ENCODE measurements around the gene PMM2. TPM values are rescaled to one million over a fixed set of nuclear protein-coding genes. Genes with fewer than 3 reads are reported as not detected.

PMM2 gene
- total and polyA plus RNA-seq, 9 of the 15 experiments (the other 6 are each of a cell fraction or from before 2014, with no cell fraction given) = 5.6 to 42.7 (median 25.9) TPM

GRCh38 chr16:8863594-8864424 lies 66.2 kb downstream of the PMM2 start (continued):
- TF ChIP-seq ZKSCAN8 (CRISPR knock-in tag; IDR thresholded peaks at IDR 0.05) = 0 out of 2 replicates have a peak, but pooled peaks have one; percentile 31

- TF ChIP-seq ZBTB8A (IDR thresholded peaks at IDR 0.05; ENCODE audit: partially characterized antibody) (no peak), POLR3A (IDR thresholded peaks at IDR 0.05; ENCODE audit: borderline replicate concordance, extremely low read depth, insufficient read depth, insufficient read length) (no peak), POLR2G (IDR thresholded peaks at IDR 0.05; ENCODE audit: low read depth, low read length) (peak; percentile 63; the same call in 1 of the 2 replicates), FIP1L1 (IDR thresholded peaks at IDR 0.05; ENCODE audit: low read depth, low read length, poor library complexity, severe bottlenecking) (no peak)
- no peak overlapping the region for H3K4me3 ChIP-seq
- no peak overlapping the region for H3K4me2 ChIP-seq (ENCODE audit: insufficient read depth, low read length)
- no peaks in the 10 kb centered on the region for H3K9me3 ChIP-seq (replicated peaks; ENCODE audit: control insufficient read depth, insufficient read depth, low read depth, low read length)
- CTCF ChIA-PET (ENCODE audit: low intra/inter-chr PET ratio) = interaction anchor here (1.1 kb wide), 2 partner anchors 68 to 269 kb away, joined by 4 read pairs; no protein-coding TSS in a partner anchor
- in situ Hi-C loops (cut with MboI) = no loop called here
- no peak for DNase-seq (ENCODE audit: extremely low read depth in 1 of 4, low spot score in 3 of 4)
- H3K9ac ChIP-seq (ENCODE audit: insufficient read depth in 1 of 2, low read depth in 2 of 2, low read length in 2 of 2) = peak overlapping the region in 1 of 2 experiments; percentile 75; a peak in 1 of 4 replicates
- no peak overlapping the region for H2AFZ ChIP-seq (ENCODE audit: low read depth, low read length)
- no peak overlapping the region for H3K27ac ChIP-seq (ENCODE audit: extremely low read depth, low read depth, low read length)
- FAIRE-seq = no peak
- POLR2A ChIA-PET = interaction anchor here (0.6 to 1.7 kb wide), 5 partner anchors 10 to 14 kb away, joined by 3 to 11 read pairs (median 4); no protein-coding TSS in a partner anchor
- no peaks in the 10 kb centered on the region for H3K27me3 ChIP-seq (ENCODE audit: control insufficient read depth in 2 of 2, insufficient read depth in 2 of 2, low read length in 2 of 2)
- peaks cover 82% of the 10 kb centered on the region for H3K79me2 ChIP-seq (ENCODE audit: control insufficient read depth, insufficient read depth, low read length)
- H3K9me1 ChIP-seq (ENCODE audit: control insufficient read depth, insufficient read depth, low read length) = peaks cover 16% of the 10 kb centered on the region
- H3K36me3 ChIP-seq (ENCODE audit: control insufficient read depth, insufficient read depth, low read length) = peaks cover 21% of the 10 kb centered on the region; the same call in 1 of the 3 replicates
- ATAC-seq = no peak
- 70% methylated on average over 9 of the region's 13 CpGs for WGBS (ENCODE audit: insufficient coverage, low coverage, missing lambda C conversion rate)
- H4K20me1 ChIP-seq (replicated peaks; ENCODE audit: control insufficient read depth, insufficient read depth, low read length) = peaks cover 51% of the 10 kb centered on the region
- no TSS peak for BruUV-seq (replicated peaks)
- peaks cover 51 to 79% of the 10 kb centered on the region in 2 experiments for H3K4me1 ChIP-seq (replicated peaks in 1 of 2; ENCODE audit: control insufficient read depth in 2 of 2, insufficient read depth in 2 of 2, low read length in 2 of 2)
- intact Hi-C loops (cut with micrococcal nuclease) = no loop called here
Measured at GRCh38 chr16:8864480-8865110, 67.0 kb downstream of the PMM2 start.

Measured in K562 (cell line).